ENCODE data around the gene HTR4. TPM values are rescaled to one million over a fixed set of nuclear protein-coding genes. Genes with fewer than 3 reads are reported as not detected.

Gene HTR4
- total RNA-seq, 1 experiment from 2014 or later: not detected

GRCh38 chr5:148467958-148468357, 186.4 kb downstream of the HTR4 start:
- CTCF ChIA-PET: no interaction called here

DNA sequence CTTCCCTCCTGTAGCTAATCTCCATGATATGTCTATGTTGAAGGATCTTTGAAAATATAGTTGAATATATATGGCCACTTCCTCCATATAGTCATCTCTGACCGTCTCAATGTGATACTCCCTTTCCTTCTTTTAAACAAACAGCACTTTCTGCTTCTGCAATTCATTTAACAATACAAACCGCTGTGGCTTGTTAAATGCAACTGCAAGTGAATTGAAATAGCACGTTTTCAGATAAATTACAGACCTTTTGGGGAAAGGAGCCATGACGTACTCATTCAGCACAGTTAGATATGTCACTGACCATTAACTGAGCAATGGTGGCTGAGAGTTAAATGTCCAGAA, 188.1 kb downstream of the HTR4 start:
- Histone ChIP-seq H3K4me1 (ENCODE audit: insufficient read depth, low read length, poor library complexity, severe bottlenecking) (no peaks in the 10 kb centered on the region), H3K4me3 (ENCODE audit: low read depth, low read length, poor library complexity, severe bottlenecking) (no peak overlapping the region), H3K27me3 (replicated peaks; ENCODE audit: insufficient read depth, low read depth, low read length, poor library complexity) (peaks cover 56% of the 10 kb centered on the region), H3K36me3 (ENCODE audit: insufficient read depth, low read length, poor library complexity, severe bottlenecking) (no peaks in the 10 kb centered on the region), H3K9me3 (ENCODE audit: low read depth, low read length, poor library complexity, severe bottlenecking) (no peaks in the 10 kb centered on the region), H3K27ac (ENCODE audit: low read depth, low read length, poor library complexity, severe bottlenecking) (no peak overlapping the region)
- TF ChIP-seq EZH2 (IDR thresholded peaks at IDR 0.05; ENCODE audit: borderline replicate concordance, low read depth, low read length, poor library complexity, severe bottlenecking): no peak
- TF ChIP-seq, protein P1, sequence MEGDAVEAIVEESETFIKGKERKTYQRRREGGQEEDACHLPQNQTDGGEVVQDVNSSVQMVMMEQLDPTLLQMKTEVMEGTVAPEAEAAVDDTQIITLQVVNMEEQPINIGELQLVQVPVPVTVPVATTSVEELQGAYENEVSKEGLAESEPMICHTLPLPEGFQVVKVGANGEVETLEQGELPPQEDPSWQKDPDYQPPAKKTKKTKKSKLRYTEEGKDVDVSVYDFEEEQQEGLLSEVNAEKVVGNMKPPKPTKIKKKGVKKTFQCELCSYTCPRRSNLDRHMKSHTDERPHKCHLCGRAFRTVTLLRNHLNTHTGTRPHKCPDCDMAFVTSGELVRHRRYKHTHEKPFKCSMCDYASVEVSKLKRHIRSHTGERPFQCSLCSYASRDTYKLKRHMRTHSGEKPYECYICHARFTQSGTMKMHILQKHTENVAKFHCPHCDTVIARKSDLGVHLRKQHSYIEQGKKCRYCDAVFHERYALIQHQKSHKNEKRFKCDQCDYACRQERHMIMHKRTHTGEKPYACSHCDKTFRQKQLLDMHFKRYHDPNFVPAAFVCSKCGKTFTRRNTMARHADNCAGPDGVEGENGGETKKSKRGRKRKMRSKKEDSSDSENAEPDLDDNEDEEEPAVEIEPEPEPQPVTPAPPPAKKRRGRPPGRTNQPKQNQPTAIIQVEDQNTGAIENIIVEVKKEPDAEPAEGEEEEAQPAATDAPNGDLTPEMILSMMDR (conservative IDR thresholded peaks at IDR 0.05; ENCODE audit: low read depth, low read length): no peak
- CTCF ChIA-PET: no interaction called here
- intact Hi-C loops (cut with micrococcal nuclease; ENCODE audit: unreplicated experiment): no loop called here
- DNase-seq (ENCODE audit: low spot score): no peak
- no TSS peak for BruUV-seq (replicated peaks)
- POLR2A ChIA-PET (ENCODE audit: low non-redundant PET): no interaction called here

More at GRCh38 chr5:148467958-148468357, 186.4 kb downstream of the HTR4 start:
- DNase-seq (ENCODE audit: low spot score): no peak
- H3K36me3 ChIP-seq (ENCODE audit: insufficient read depth, low read length, poor library complexity, severe bottlenecking): no peaks in the 10 kb centered on the region
- intact Hi-C loops (cut with micrococcal nuclease; ENCODE audit: unreplicated experiment): no loop called here
- no peaks in the 10 kb centered on the region for H3K9me3 ChIP-seq (ENCODE audit: low read depth, low read length, poor library complexity, severe bottlenecking)
- H3K4me3 ChIP-seq (ENCODE audit: low read depth, low read length, poor library complexity, severe bottlenecking): no peak overlapping the region
- POLR2A ChIA-PET (ENCODE audit: low non-redundant PET): no interaction called here
- BruUV-seq (replicated peaks): no TSS peak
- TF ChIP-seq EZH2 (IDR thresholded peaks at IDR 0.05; ENCODE audit: borderline replicate concordance, low read depth, low read length, poor library complexity, severe bottlenecking): no peak
- TF ChIP-seq, protein P1 (conservative IDR thresholded peaks at IDR 0.05; ENCODE audit: low read depth, low read length): no peak
- H3K27ac ChIP-seq (ENCODE audit: low read depth, low read length, poor library complexity, severe bottlenecking): no peak overlapping the region
- peaks cover 39% of the 10 kb centered on the region for H3K27me3 ChIP-seq (replicated peaks; ENCODE audit: insufficient read depth, low read depth, low read length, poor library complexity)
- no peaks in the 10 kb centered on the region for H3K4me1 ChIP-seq (ENCODE audit: insufficient read depth, low read length, poor library complexity, severe bottlenecking)

DNA sequence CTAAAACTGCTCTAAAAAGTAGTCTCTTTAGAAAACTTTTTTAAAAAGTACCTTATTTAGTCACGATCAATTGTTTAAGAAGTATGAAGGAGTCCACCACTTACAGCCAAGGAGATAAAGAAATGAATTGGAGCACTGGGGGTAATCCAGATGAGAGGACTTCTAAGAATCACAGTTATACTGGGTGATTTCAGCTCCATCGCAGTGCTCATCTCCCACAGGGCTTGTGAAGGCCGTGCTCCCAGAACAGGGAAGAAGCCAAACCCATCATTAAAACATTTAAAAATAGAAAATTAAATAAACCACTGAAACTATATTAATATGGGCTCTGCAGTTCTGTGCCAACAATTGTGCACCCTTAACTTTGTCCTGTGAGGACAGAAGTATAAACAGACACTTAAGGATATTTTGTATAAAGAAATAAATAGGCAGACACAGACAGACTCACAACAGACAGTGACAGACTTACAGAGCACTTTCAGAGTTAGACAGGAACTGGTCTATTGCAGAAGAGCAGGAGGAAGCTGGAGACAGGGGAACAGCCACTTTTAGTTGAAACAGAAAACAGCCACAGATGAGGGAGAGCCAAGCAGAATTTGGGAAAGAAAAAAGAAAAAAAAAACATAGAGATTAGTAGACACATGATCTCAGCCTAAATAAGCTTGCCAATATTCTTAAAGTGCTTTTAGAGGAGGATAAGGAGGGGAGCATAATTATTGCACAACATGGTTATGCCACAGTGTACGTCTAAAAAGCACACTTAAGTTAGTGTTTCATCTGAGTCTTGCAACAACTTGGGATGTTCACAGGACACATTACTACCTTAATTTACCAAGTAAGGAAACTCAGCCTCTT, 188.7 kb downstream of the HTR4 start:
- TF ChIP-seq, protein P1 (conservative IDR thresholded peaks at IDR 0.05; ENCODE audit: low read depth, low read length): no peak
- no peak for TF ChIP-seq EZH2 (IDR thresholded peaks at IDR 0.05; ENCODE audit: borderline replicate concordance, low read depth, low read length, poor library complexity, severe bottlenecking)
- Histone ChIP-seq H3K4me1 (ENCODE audit: insufficient read depth, low read length, poor library complexity, severe bottlenecking) (no peaks in the 10 kb centered on the region), H3K4me3 (ENCODE audit: low read depth, low read length, poor library complexity, severe bottlenecking) (no peak overlapping the region), H3K36me3 (ENCODE audit: insufficient read depth, low read length, poor library complexity, severe bottlenecking) (no peaks in the 10 kb centered on the region), H3K27ac (ENCODE audit: low read depth, low read length, poor library complexity, severe bottlenecking) (no peak overlapping the region), H3K27me3 (replicated peaks; ENCODE audit: insufficient read depth, low read depth, low read length, poor library complexity) (peaks cover 62% of the 10 kb centered on the region), H3K9me3 (ENCODE audit: low read depth, low read length, poor library complexity, severe bottlenecking) (no peaks in the 10 kb centered on the region)
- CTCF ChIA-PET: no interaction called here
- intact Hi-C loops (cut with micrococcal nuclease; ENCODE audit: unreplicated experiment): no loop called here
- DNase-seq (ENCODE audit: low spot score): no peak
- POLR2A ChIA-PET (ENCODE audit: low non-redundant PET): no interaction called here
- BruUV-seq (replicated peaks): no TSS peak
